HUES48 (cell line): ENCODE data around the gene RAPGEF5.

Experiments
- H3K27ac ChIP-seq: one replicate; pipeline ENCODE4 v1.7.0; 2013; ENCODE audit warnings: low read depth, low read length, inconsistent platforms
- H3K27me3 ChIP-seq: 2 replicates; pipeline ENCODE4 v1.6.1; 2013; ENCODE audit warnings: mild to moderate bottlenecking, low read length; ENCODE audit not compliant: control insufficient read depth, insufficient read depth
- H3K36me3 ChIP-seq: 2 replicates; pipeline ENCODE4 v1.6.1; 2013; ENCODE audit warnings: low read length; ENCODE audit not compliant: control insufficient read depth, insufficient read depth
- H3K4me1 ChIP-seq: 2 replicates; pipeline ENCODE4 v1.6.1; 2013; ENCODE audit warnings: mild to moderate bottlenecking, low read length; ENCODE audit not compliant: control insufficient read depth, insufficient read depth
- H3K4me3 ChIP-seq: 2 replicates; pipeline ENCODE4 v1.5.1; 2013; ENCODE audit warnings: mild to moderate bottlenecking, low read depth, low read length
- H3K9ac ChIP-seq: 2 replicates; pipeline ENCODE4 v1.6.1; 2013; ENCODE audit warnings: mild to moderate bottlenecking, low read depth, low read length, moderate library complexity
- H3K9me3 ChIP-seq: 2 replicates; pipeline ENCODE4 v1.6.1; 2013; ENCODE audit warnings: low read length; ENCODE audit not compliant: control insufficient read depth, insufficient read depth

Gene RAPGEF5

DNA sequence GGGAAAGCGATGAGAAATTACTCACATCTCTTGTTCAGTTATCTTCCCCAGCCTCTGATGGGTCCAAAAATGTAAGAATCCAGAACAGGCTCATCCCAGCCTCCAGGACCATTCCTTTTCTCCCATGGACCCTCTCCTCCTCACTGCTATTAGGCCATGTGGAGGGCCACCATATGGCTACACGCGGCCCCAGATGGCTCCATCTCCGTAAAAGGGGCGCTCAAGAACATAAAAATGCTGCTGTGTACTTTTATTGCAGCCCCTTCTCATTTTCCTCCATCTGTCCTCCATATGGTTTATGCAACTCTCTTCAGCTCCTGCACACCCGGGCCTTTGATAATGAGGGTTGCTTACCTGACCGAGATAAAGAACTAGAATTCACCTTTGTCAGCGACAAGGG, 166.2 kb downstream of the RAPGEF5 start:
- H3K9me3 ChIP-seq: no peaks in the 10 kb centered on the region
- peaks cover 46% of the 10 kb centered on the region for H3K4me1 ChIP-seq
- no peak overlapping the region for H3K9ac ChIP-seq
- H3K27ac ChIP-seq: no peak overlapping the region
- H3K27me3 ChIP-seq: peaks cover 18% of the 10 kb centered on the region
- peaks cover 6% of the 10 kb centered on the region; the same call in 1 of the 2 replicates for H3K36me3 ChIP-seq
- H3K4me3 ChIP-seq: no peak overlapping the region

DNA sequence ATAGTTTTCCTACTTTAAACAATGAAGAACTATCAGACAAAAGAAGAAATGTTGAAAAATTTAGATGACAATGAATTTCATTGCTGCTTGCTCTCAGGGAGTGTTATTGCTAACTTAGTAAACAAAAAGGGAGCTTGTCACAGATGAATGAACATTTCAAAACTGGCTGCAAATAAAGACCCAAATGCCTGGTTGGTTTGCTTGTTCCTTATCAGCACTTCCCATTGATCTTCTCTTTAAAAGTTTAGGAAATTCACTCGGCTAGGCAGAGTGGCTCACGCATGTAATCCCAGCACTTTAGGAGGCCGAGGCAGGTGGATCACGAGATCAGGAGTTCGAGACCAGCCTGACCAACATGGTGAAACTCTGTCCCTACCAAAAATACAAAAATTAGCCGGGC, 167.2 kb downstream of the RAPGEF5 start:
- no peak overlapping the region for H3K9ac ChIP-seq
- H3K4me1 ChIP-seq: peaks cover 47% of the 10 kb centered on the region
- H3K9me3 ChIP-seq: no peaks in the 10 kb centered on the region
- H3K27me3 ChIP-seq: peaks cover 12% of the 10 kb centered on the region
- peaks cover 6% of the 10 kb centered on the region; the same call in 1 of the 2 replicates for H3K36me3 ChIP-seq
- H3K4me3 ChIP-seq: no peak overlapping the region
- H3K27ac ChIP-seq: peak overlapping the region; percentile 18

GRCh38 chr7:22189230-22189629, 167.7 kb downstream of the RAPGEF5 start:
- Histone ChIP-seq H3K9me3 (no peaks in the 10 kb centered on the region), H3K4me1 (peaks cover 50% of the 10 kb centered on the region), H3K27me3 (peaks cover 10% of the 10 kb centered on the region), H3K4me3 (no peak overlapping the region), H3K36me3 (peaks cover 6% of the 10 kb centered on the region; the same call in 1 of the 2 replicates), H3K27ac (peak overlapping the region; percentile 18), H3K9ac (no peak overlapping the region)

- Histone ChIP-seq H3K27ac (no peak overlapping the region), H3K9ac (no peak overlapping the region), H3K4me3 (no peak overlapping the region), H3K4me1 (peaks cover 40% of the 10 kb centered on the region), H3K36me3 (peaks cover 6% of the 10 kb centered on the region; the same call in 1 of the 2 replicates), H3K27me3 (peaks cover 6% of the 10 kb centered on the region), H3K9me3 (no peaks in the 10 kb centered on the region)
These were observed 169.1 kb downstream of the RAPGEF5 start for GRCh38 chr7:22187691-22188348.

- Histone ChIP-seq H3K9ac (no peak overlapping the region), H3K9me3 (no peaks in the 10 kb centered on the region), H3K36me3 (0 out of 2 replicates have a peak, but pooled peaks cover 3% of the 10 kb centered on the region), H3K4me1 (peaks cover 37% of the 10 kb centered on the region), H3K27me3 (no peaks in the 10 kb centered on the region), H3K4me3 (no peak overlapping the region; the same call in 1 of the 2 replicates), H3K27ac (no peak overlapping the region)
These were observed 171.4 kb downstream of the RAPGEF5 start for GRCh38 chr7:22185559-22185958.

DNA sequence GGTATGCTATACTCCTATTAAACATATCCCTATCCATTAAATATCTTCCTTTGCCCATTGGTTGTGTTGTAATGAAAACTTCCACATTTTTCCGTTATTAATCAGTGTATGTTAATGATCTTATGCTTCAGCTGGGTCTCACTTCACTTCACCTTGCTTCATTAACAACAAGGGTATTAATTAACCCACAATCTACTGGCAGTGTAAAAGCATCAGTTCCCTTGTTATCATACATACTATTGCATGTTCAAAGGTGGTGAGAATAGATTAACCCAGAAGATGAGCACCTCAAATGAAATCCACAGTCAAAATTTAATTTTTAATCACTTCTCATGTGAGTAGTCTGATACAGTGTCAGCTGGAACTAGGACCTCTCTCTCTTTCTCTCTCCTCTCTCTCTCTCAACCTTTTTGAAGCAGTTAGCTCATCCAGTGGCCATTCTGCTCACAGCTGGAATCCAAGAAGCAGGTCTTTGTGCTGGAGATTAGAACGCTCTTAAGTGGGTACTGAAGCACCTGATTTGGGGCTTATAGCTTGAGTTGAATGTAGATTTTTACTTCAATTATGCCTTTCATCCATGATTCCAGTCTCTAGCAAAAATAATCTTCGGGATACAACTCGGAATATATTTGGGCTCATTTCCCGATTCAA, 172.3 kb downstream of the RAPGEF5 start:
- H3K27me3 ChIP-seq: no peaks in the 10 kb centered on the region
- H3K4me1 ChIP-seq: peaks cover 33% of the 10 kb centered on the region
- 0 out of 2 replicates have a peak, but pooled peaks cover 3% of the 10 kb centered on the region for H3K36me3 ChIP-seq
- H3K27ac ChIP-seq: peak overlapping the region; percentile 65
- no peak overlapping the region for H3K9ac ChIP-seq
- H3K9me3 ChIP-seq: no peaks in the 10 kb centered on the region
- H3K4me3 ChIP-seq: peak overlapping the region; percentile 17; the same call in 1 of the 2 replicates

DNA sequence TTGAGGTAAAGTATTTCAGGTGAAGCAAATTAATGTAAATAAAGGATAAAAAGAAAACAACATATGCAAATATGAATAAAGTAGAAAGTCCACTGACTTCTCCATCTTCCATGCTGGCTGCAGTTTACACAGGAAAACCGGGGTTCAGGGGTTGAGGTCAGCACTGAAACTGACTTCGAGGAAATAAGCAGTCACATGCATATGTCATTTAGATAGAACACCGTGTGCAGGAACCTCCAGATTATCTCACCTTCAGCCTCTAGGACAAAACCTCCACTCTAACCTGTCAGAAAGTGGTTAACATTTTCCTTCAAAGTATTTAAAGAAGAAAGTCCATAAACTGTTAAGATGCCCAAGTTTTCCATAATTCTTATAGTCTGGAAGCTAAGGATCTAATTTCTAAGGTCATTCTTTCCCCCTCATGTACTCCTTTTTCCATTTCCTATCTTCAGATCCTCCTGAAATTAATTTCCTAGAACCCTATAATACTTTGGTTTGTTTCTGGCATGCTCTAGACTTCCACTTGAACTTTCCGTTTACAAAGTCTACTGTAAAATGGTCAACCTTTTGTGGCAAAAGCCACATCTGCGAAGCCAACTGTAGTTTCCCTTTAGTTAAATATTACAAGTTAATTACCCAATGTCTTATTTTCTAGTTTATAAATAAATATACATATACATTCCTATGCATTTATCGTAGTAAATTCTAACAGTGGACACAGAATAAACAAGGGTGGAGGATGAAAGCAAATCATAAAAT, 173.3 kb downstream of the RAPGEF5 start:
- Histone ChIP-seq H3K9ac (no peak overlapping the region), H3K9me3 (no peaks in the 10 kb centered on the region), H3K4me1 (peaks cover 29% of the 10 kb centered on the region), H3K36me3 (0 out of 2 replicates have a peak, but pooled peaks cover 3% of the 10 kb centered on the region), H3K27me3 (no peaks in the 10 kb centered on the region), H3K4me3 (no peak overlapping the region), H3K27ac (no peak overlapping the region)

DNA sequence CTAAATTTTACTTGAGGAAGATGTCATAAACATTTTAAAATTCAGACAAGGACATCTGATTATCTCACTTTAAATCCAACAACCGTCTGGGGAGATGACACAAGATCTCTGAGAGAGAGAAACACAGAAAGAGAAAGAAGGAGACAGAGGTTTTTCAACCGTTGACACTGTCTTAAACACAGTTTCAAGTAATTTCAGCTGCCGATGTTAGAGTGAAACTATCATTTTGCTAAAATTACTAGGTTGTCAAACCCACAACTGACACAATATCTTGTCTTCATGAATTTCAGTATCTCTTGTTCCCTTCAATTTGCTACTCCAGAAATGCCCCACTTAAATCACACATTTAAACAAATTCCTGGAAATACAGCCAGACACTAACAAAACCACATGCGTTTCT, 174.8 kb downstream of the RAPGEF5 start:
- no peaks in the 10 kb centered on the region for H3K27me3 ChIP-seq
- H3K9ac ChIP-seq: no peak overlapping the region
- H3K4me3 ChIP-seq: no peak overlapping the region
- H3K27ac ChIP-seq: no peak overlapping the region
- no peaks in the 10 kb centered on the region for H3K9me3 ChIP-seq
- no peaks in the 10 kb centered on the region for H3K36me3 ChIP-seq
- H3K4me1 ChIP-seq: peaks cover 33% of the 10 kb centered on the region

DNA sequence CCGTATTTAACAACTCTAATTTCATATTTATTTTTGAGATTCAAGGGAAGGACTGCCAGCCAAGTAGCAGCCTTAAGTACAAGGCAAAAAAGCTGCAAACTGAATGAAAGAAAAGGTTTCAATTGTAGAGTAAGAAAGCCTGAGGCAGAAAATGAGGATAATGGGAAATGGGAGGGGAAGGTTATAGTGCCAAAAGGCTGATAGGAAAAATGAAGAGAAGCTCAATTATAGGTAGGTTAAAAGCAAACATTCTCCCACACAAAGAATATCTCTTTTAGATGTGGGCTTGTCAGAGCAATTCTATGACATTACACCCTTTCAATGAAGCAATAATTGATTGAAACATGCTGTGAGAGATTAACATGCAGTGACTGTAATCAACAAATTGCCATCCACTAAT, 175.3 kb downstream of the RAPGEF5 start:
- no peak overlapping the region for H3K9ac ChIP-seq
- no peaks in the 10 kb centered on the region for H3K36me3 ChIP-seq
- peaks cover 33% of the 10 kb centered on the region for H3K4me1 ChIP-seq
- no peak overlapping the region for H3K27ac ChIP-seq
- H3K9me3 ChIP-seq: no peaks in the 10 kb centered on the region
- no peak overlapping the region for H3K4me3 ChIP-seq
- no peaks in the 10 kb centered on the region for H3K27me3 ChIP-seq

- Histone ChIP-seq H3K9ac (no peak overlapping the region), H3K4me1 (peaks cover 20% of the 10 kb centered on the region), H3K4me3 (no peak overlapping the region), H3K27ac (no peak overlapping the region), H3K27me3 (no peaks in the 10 kb centered on the region), H3K9me3 (no peaks in the 10 kb centered on the region), H3K36me3 (no peaks in the 10 kb centered on the region)
These were observed 177.5 kb downstream of the RAPGEF5 start for GRCh38 chr7:22179442-22179879.

- no peak overlapping the region for H3K27ac ChIP-seq
- no peaks in the 10 kb centered on the region for H3K27me3 ChIP-seq
- no peak overlapping the region for H3K4me3 ChIP-seq
- no peak overlapping the region for H3K9ac ChIP-seq
- H3K9me3 ChIP-seq: no peaks in the 10 kb centered on the region
- no peaks in the 10 kb centered on the region for H3K36me3 ChIP-seq
- peaks cover 17% of the 10 kb centered on the region; the same call in 1 of the 2 replicates for H3K4me1 ChIP-seq
These were observed 178.2 kb downstream of the RAPGEF5 start for GRCh38 chr7:22178735-22179134.
